ENCODE data around the gene PLB1. TPM values are rescaled to one million over a fixed set of nuclear protein-coding genes. Genes with fewer than 3 reads are reported as not detected.

Gene PLB1
- total RNA-seq, 2 donors from 2014 or later = 1.0 to 12.9 TPM

GRCh38 chr2:28544922-28545589, 49.2 kb downstream of the PLB1 start:
- H3K27ac ChIP-seq = no peak overlapping the region
- H3K27me3 ChIP-seq = no peaks in the 10 kb centered on the region
- no peaks in the 10 kb centered on the region for H3K4me1 ChIP-seq
- H3K4me3 ChIP-seq = no peak overlapping the region
- no peaks in the 10 kb centered on the region for H3K9me3 ChIP-seq
- ATAC-seq = no peak
- DNase-seq = no peak
- intact Hi-C loops (cut with DNase I) = no loop called here
- WGBS, 2 donors = 69 to 75% methylated on average over 16 to 18 of the region's 18 CpGs
- TF ChIP-seq CTCF (IDR thresholded peaks at IDR 0.05) = no peak
- no peak for TF ChIP-seq POLR2A (IDR thresholded peaks at IDR 0.05)
- no peaks in the 10 kb centered on the region for H3K36me3 ChIP-seq (replicated peaks in 1 of 2; ENCODE audit: insufficient read depth in 1 of 2, low read depth in 2 of 2)

- Histone ChIP-seq H3K27ac (no peak overlapping the region), H3K36me3 (replicated peaks in 1 of 2; ENCODE audit: insufficient read depth in 1 of 2, low read depth in 2 of 2) (no peaks in the 10 kb centered on the region), H3K9me3 (no peaks in the 10 kb centered on the region), H3K4me3 (no peak overlapping the region), H3K27me3 (no peaks in the 10 kb centered on the region), H3K4me1 (no peaks in the 10 kb centered on the region)
- ATAC-seq = no peak
- intact Hi-C loops (cut with DNase I) = no loop called here
- no peak for DNase-seq
- 80 to 100% methylated on average over 2 to 9 of the region's 9 CpGs for whole genome bisulfite sequencing, 2 donors
- TF ChIP-seq POLR2A (IDR thresholded peaks at IDR 0.05) = no peak
- TF ChIP-seq CTCF (IDR thresholded peaks at IDR 0.05) = no peak
Observed at GRCh38 chr2:28545590-28546200, 49.8 kb downstream of the PLB1 start.

- intact Hi-C loops (cut with DNase I) = no loop called here
- no peaks in the 10 kb centered on the region for H3K4me1 ChIP-seq
- ATAC-seq (no peak), DNase-seq (no peak)
- H3K4me3 ChIP-seq = no peak overlapping the region
- 54 to 71% methylated on average over 7 of the region's 7 CpGs for WGBS, 2 donors
- H3K36me3 ChIP-seq (replicated peaks in 1 of 2; ENCODE audit: insufficient read depth in 1 of 2, low read depth in 2 of 2) = no peaks in the 10 kb centered on the region
- TF ChIP-seq CTCF (IDR thresholded peaks at IDR 0.05) = no peak
- TF ChIP-seq POLR2A (IDR thresholded peaks at IDR 0.05) = no peak
- no peaks in the 10 kb centered on the region for H3K27me3 ChIP-seq
- H3K27ac ChIP-seq = no peak overlapping the region
- H3K9me3 ChIP-seq = no peaks in the 10 kb centered on the region
Observed at GRCh38 chr2:28546242-28546641, 50.4 kb downstream of the PLB1 start.

- no peaks in the 10 kb centered on the region for H3K36me3 ChIP-seq (replicated peaks in 1 of 2; ENCODE audit: insufficient read depth in 1 of 2, low read depth in 2 of 2)
- intact Hi-C loops (cut with DNase I) = no loop called here
- WGBS, 2 donors = 67 to 76% methylated on average over 7 of the region's 7 CpGs
- H3K27ac ChIP-seq = no peak overlapping the region
- no peak for TF ChIP-seq CTCF (IDR thresholded peaks at IDR 0.05)
- DNase-seq (no peak), ATAC-seq (no peak)
- H3K9me3 ChIP-seq = no peaks in the 10 kb centered on the region
- H3K4me3 ChIP-seq = no peak overlapping the region
- H3K4me1 ChIP-seq = no peaks in the 10 kb centered on the region
- H3K27me3 ChIP-seq = no peaks in the 10 kb centered on the region
Observed at GRCh38 chr2:28547223-28547860, 51.5 kb downstream of the PLB1 start.
